ENCODE measurements around the gene BAHCC1.

BAHCC1 gene

GRCh38 chr17:81509972-81510784 is 114.9 kb downstream of the BAHCC1 start:
- H3K4me3 Mint-ChIP-seq: peak overlapping the region; percentile 100
- DNase-seq (ENCODE audit: low spot score): no peak
- peak overlapping the region; percentile 94 for H3K27ac Mint-ChIP-seq
- peaks cover 47% of the 10 kb centered on the region for H3K36me3 Mint-ChIP-seq (ENCODE audit: low read depth)
- H3K4me1 Mint-ChIP-seq (ENCODE audit: low read depth): peaks cover 18% of the 10 kb centered on the region
- H3K27me3 Mint-ChIP-seq (ENCODE audit: low read depth): peaks cover 6% of the 10 kb centered on the region
- H3K9me3 Mint-ChIP-seq: no peaks in the 10 kb centered on the region

GRCh38 chr17:81510785-81511553 is 115.7 kb downstream of the BAHCC1 start:
- H3K4me1 Mint-ChIP-seq (ENCODE audit: low read depth): peaks cover 22% of the 10 kb centered on the region
- H3K9me3 Mint-ChIP-seq: no peaks in the 10 kb centered on the region
- peak; percentile 28 for DNase-seq (ENCODE audit: low spot score)
- H3K36me3 Mint-ChIP-seq (ENCODE audit: low read depth): peaks cover 47% of the 10 kb centered on the region
- H3K4me3 Mint-ChIP-seq: peak overlapping the region; percentile 100
- H3K27ac Mint-ChIP-seq: peak overlapping the region; percentile 94
- H3K27me3 Mint-ChIP-seq (ENCODE audit: low read depth): peaks cover 3% of the 10 kb centered on the region

GRCh38 chr17:81511554-81511803 is 116.2 kb downstream of the BAHCC1 start:
- H3K4me3 Mint-ChIP-seq: peak overlapping the region; percentile 100
- H3K27ac Mint-ChIP-seq: peak overlapping the region; percentile 94
- no peak for DNase-seq (ENCODE audit: low spot score)
- peaks cover 3% of the 10 kb centered on the region for H3K27me3 Mint-ChIP-seq (ENCODE audit: low read depth)
- H3K9me3 Mint-ChIP-seq: no peaks in the 10 kb centered on the region
- H3K4me1 Mint-ChIP-seq (ENCODE audit: low read depth): peaks cover 26% of the 10 kb centered on the region
- H3K36me3 Mint-ChIP-seq (ENCODE audit: low read depth): peaks cover 47% of the 10 kb centered on the region

GRCh38 chr17:81511804-81512561 is 116.7 kb downstream of the BAHCC1 start:
- H3K4me3 Mint-ChIP-seq: peak overlapping the region; percentile 100
- peak; percentile 40 for DNase-seq (ENCODE audit: low spot score)
- H3K9me3 Mint-ChIP-seq: no peaks in the 10 kb centered on the region
- peaks cover 47% of the 10 kb centered on the region for H3K36me3 Mint-ChIP-seq (ENCODE audit: low read depth)
- peak overlapping the region; percentile 94 for H3K27ac Mint-ChIP-seq
- peaks cover 3% of the 10 kb centered on the region for H3K27me3 Mint-ChIP-seq (ENCODE audit: low read depth)
- H3K4me1 Mint-ChIP-seq (ENCODE audit: low read depth): peaks cover 29% of the 10 kb centered on the region

GRCh38 chr17:81512562-81513371 is 117.5 kb downstream of the BAHCC1 start, which contains the start of gene ACTG1:
Gene ACTG1, minus strand, starts transcription at chr17:81512799. Its CDS starts 445 bp downstream, at chr17:81512354.
- peak within 1 kb of the TSS; percentile 94 for H3K27ac Mint-ChIP-seq
- peaks cover 45% of the 10 kb centered on the region for H3K36me3 Mint-ChIP-seq (ENCODE audit: low read depth)
- H3K9me3 Mint-ChIP-seq: no peaks in the 10 kb centered on the region
- H3K4me3 Mint-ChIP-seq: peak within 1 kb of the TSS; percentile 100
- H3K4me1 Mint-ChIP-seq (ENCODE audit: low read depth): peaks cover 28% of the 10 kb centered on the region
- H3K27me3 Mint-ChIP-seq (ENCODE audit: low read depth): peaks cover under 1% of the 10 kb centered on the region
- peak; percentile 91 for DNase-seq (ENCODE audit: low spot score)

- Mint-ChIP-seq H3K36me3 (ENCODE audit: low read depth) (peaks cover 42% of the 10 kb centered on the region), H3K9me3 (no peaks in the 10 kb centered on the region), H3K4me1 (ENCODE audit: low read depth) (peaks cover 28% of the 10 kb centered on the region), H3K27me3 (ENCODE audit: low read depth) (no peaks in the 10 kb centered on the region), H3K27ac (peak overlapping the region; percentile 90), H3K4me3 (peak overlapping the region; percentile 89)
- DNase-seq (ENCODE audit: low spot score): peak; percentile 66
These were observed 118.1 kb downstream of the BAHCC1 start for GRCh38 chr17:81513372-81513752.

GRCh38 chr17:81513753-81514488 is 118.7 kb downstream of the BAHCC1 start:
- peak; percentile 56 for DNase-seq (ENCODE audit: low spot score)
- peak overlapping the region; percentile 90 for H3K27ac Mint-ChIP-seq
- H3K27me3 Mint-ChIP-seq (ENCODE audit: low read depth): no peaks in the 10 kb centered on the region
- H3K4me3 Mint-ChIP-seq: peak overlapping the region; percentile 89
- peaks cover 25% of the 10 kb centered on the region for H3K4me1 Mint-ChIP-seq (ENCODE audit: low read depth)
- no peaks in the 10 kb centered on the region for H3K9me3 Mint-ChIP-seq
- H3K36me3 Mint-ChIP-seq (ENCODE audit: low read depth): peaks cover 37% of the 10 kb centered on the region

GRCh38 chr17:81514489-81514738 is 119.2 kb downstream of the BAHCC1 start:
- H3K27me3 Mint-ChIP-seq (ENCODE audit: low read depth): no peaks in the 10 kb centered on the region
- H3K27ac Mint-ChIP-seq: peak overlapping the region; percentile 90
- peaks cover 32% of the 10 kb centered on the region for H3K36me3 Mint-ChIP-seq (ENCODE audit: low read depth)
- H3K4me3 Mint-ChIP-seq: peak overlapping the region; percentile 68
- H3K9me3 Mint-ChIP-seq: no peaks in the 10 kb centered on the region
- peaks cover 20% of the 10 kb centered on the region for H3K4me1 Mint-ChIP-seq (ENCODE audit: low read depth)
- no peak for DNase-seq (ENCODE audit: low spot score)

GRCh38 chr17:81514739-81515529 is 119.7 kb downstream of the BAHCC1 start:
- Mint-ChIP-seq H3K36me3 (ENCODE audit: low read depth) (peaks cover 26% of the 10 kb centered on the region), H3K9me3 (no peaks in the 10 kb centered on the region), H3K27me3 (ENCODE audit: low read depth) (no peaks in the 10 kb centered on the region), H3K27ac (peak overlapping the region; percentile 93), H3K4me1 (ENCODE audit: low read depth) (peaks cover 15% of the 10 kb centered on the region), H3K4me3 (peak overlapping the region; percentile 90)
- DNase-seq (ENCODE audit: low spot score): peak; percentile 81

- Mint-ChIP-seq H3K27me3 (ENCODE audit: low read depth) (peaks cover 1% of the 10 kb centered on the region), H3K4me3 (peak overlapping the region; percentile 90), H3K36me3 (ENCODE audit: low read depth) (peaks cover 20% of the 10 kb centered on the region), H3K9me3 (no peaks in the 10 kb centered on the region), H3K4me1 (ENCODE audit: low read depth) (peaks cover 15% of the 10 kb centered on the region), H3K27ac (peak overlapping the region; percentile 93)
- DNase-seq (ENCODE audit: low spot score): no peak
These were observed 120.3 kb downstream of the BAHCC1 start for GRCh38 chr17:81515530-81516041.

Data from T-helper 2 cell treated with Interferon-gamma antibody and Interleukin-4, amounts not matched to agents 5 μg/mL and 100 μg/mL, for 36 hours (primary cell).